Measurements from ENCODE around the gene PTPN12.
"Not testable (repeated sequence)": the region's sequence is repeated elsewhere in the genome, so short reads cannot be mapped to it uniquely, and the experiment has no call there.

Gene PTPN12

GRCh38 chr7:77536413-77537135 is 521 bp upstream of the PTPN12 start:
- peak overlapping the region; percentile 98 for H3K27ac ChIP-seq
- POLR2A ChIA-PET (ENCODE audit: low non-redundant PET): interaction anchor here (0.5 to 1.1 kb wide), 4 partner anchors 8 to 79 kb away, joined by 3 to 4 read pairs (median 4); no protein-coding TSS in a partner anchor
- peak; percentile 98 for DNase-seq (ENCODE audit: low spot score)
- TF ChIP-seq, protein P1, sequence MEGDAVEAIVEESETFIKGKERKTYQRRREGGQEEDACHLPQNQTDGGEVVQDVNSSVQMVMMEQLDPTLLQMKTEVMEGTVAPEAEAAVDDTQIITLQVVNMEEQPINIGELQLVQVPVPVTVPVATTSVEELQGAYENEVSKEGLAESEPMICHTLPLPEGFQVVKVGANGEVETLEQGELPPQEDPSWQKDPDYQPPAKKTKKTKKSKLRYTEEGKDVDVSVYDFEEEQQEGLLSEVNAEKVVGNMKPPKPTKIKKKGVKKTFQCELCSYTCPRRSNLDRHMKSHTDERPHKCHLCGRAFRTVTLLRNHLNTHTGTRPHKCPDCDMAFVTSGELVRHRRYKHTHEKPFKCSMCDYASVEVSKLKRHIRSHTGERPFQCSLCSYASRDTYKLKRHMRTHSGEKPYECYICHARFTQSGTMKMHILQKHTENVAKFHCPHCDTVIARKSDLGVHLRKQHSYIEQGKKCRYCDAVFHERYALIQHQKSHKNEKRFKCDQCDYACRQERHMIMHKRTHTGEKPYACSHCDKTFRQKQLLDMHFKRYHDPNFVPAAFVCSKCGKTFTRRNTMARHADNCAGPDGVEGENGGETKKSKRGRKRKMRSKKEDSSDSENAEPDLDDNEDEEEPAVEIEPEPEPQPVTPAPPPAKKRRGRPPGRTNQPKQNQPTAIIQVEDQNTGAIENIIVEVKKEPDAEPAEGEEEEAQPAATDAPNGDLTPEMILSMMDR (conservative IDR thresholded peaks at IDR 0.05; ENCODE audit: low read depth): no peak
- CTCF ChIA-PET: no interaction called here

GRCh38 chr7:77537778-77538280 is 734 bp downstream of the PTPN12 start:
- ChIA-PET CTCF (no interaction called here), POLR2A (ENCODE audit: low non-redundant PET) (no interaction called here)
- TF ChIP-seq, protein P1 (conservative IDR thresholded peaks at IDR 0.05; ENCODE audit: low read depth): no peak
- peak overlapping the region; percentile 98 for H3K27ac ChIP-seq
- DNase-seq (ENCODE audit: low spot score): peak; percentile 54

DNA sequence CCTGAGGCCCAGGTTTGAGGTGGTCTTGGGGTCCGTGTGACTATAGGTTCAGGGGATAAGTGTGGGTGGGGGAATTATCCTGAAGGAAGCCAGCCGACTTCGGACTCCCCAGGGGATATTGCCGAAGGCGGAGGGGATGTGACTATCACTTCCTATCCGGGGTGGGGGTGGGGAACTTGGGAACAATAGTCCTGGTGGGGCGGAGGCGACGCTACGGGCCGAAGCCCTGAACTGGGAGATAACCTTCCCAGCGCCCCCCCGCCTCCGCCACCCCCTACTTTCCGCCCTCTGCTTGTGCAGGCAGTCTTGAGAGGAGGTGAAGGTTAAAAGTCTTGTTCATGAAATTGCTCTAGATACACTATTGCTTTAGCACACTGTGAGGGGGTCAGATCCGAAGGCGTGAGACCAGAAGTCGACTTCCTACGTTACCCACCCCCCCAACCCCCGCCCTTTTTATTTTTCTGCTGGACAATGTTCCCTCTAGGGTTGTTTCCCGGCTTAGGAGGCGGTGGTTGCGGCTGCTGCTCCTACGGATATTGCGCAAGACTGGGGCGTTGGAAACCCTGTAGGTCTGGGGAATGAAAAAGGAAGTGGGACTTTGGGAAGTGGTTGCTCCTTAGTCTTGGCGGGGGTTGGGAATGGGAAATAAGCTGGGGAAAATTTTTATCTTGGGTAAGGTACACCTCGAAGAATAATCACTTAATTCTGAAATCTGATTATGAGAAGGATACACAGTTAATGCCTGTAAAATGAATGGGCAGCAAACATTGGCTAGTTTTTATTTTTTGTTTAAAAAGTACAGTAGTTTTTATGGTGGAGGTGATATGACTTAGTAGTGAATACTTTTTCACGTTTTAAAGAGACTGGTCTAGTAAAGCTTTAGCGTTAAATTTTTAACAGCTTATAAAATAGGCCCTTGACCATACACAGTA is 1.5 kb downstream of the PTPN12 start:
- TF ChIP-seq, protein P1 (conservative IDR thresholded peaks at IDR 0.05; ENCODE audit: low read depth): no peak
- peak overlapping the region; percentile 98 for H3K27ac ChIP-seq
- peak; percentile 94 for DNase-seq (ENCODE audit: low spot score)
- ChIA-PET POLR2A (ENCODE audit: low non-redundant PET) (interaction anchor here (0.5 to 1.2 kb wide), 2 partner anchors 123 to 229 kb away, joined by 3 to 10 read pairs; partner anchors contain the start of gene GSAP), CTCF (interaction anchor here (0.6 kb wide), 1 partner anchor 49 kb away, joined by 3 read pairs; no protein-coding TSS in a partner anchor)

DNA sequence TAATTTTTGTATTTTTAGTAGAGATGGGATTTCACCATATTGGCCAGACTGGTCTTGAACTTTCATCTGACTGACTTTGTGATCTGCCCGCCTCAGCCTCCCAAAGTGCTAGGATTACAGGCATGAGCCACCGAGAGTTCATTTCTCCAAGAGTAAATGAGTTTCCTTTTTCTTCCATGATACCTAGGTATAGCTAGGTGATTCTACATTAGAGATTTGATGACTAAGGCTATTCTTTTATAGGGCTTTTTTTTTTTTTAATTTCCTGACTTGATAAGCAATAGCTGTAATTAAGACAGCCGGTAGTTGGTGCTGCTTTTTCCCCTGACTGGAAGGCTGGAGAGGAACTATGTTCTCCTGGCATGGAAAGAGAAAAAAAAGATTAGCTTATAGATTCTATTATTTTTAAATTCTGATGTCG is 3.3 kb downstream of the PTPN12 start:
- no peak for DNase-seq (ENCODE audit: low spot score)
- CTCF ChIA-PET: interaction anchor here (0.5 to 1.1 kb wide), 4 partner anchors 10 to 1463 kb away, joined by 3 to 4 read pairs (median 4); no protein-coding TSS in a partner anchor
- peak overlapping the region; percentile 71 for H3K27ac ChIP-seq
- TF ChIP-seq, protein P1 (conservative IDR thresholded peaks at IDR 0.05; ENCODE audit: low read depth): no peak
- POLR2A ChIA-PET (ENCODE audit: low non-redundant PET): no interaction called here

- peak overlapping the region; percentile 25 for H3K27ac ChIP-seq
- CTCF ChIA-PET; POLR2A ChIA-PET (ENCODE audit: low non-redundant PET); DNase-seq (ENCODE audit: low spot score): not testable (repeated sequence)
Observed at GRCh38 chr7:77540993-77541392, 3.9 kb downstream of the PTPN12 start.

DNA sequence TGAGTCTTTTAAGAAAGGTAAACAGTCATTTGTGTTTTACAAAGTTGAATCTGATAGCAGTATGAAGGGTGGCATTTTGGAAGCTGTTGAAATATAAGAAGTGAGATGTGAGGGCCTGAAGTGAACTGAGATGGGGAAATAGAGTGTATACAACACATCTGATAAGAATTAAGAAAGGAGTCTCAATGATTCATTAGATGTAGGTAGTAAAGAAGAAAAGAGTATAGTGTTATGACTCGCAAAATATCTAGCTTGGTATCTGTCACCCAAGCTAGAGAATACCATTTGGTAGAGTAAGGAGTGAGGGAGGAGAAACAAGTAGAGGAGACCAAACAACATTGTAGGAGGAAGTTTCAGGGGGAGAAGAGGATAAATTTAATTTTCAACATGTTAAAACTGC is 5.3 kb downstream of the PTPN12 start:
- DNase-seq (ENCODE audit: low spot score): peak; percentile 13
- POLR2A ChIA-PET (ENCODE audit: low non-redundant PET): interaction anchor here (0.6 to 0.7 kb wide), 2 partner anchors 54 to 79 kb away, joined by 4 to 8 read pairs; no protein-coding TSS in a partner anchor
- TF ChIP-seq, protein P1 (conservative IDR thresholded peaks at IDR 0.05; ENCODE audit: low read depth): no peak
- CTCF ChIA-PET: interaction anchor here (0.5 to 0.6 kb wide), 3 partner anchors 67 to 1756 kb away, joined by 3 to 5 read pairs (median 3); no protein-coding TSS in a partner anchor
- no peak overlapping the region for H3K27ac ChIP-seq
